H1 (cell line): Measurements from ENCODE around the gene FBXL16. TPM values are rescaled to one million over a fixed set of nuclear protein-coding genes. Genes with fewer than 3 reads are reported as not detected.

Experiments used
- CTCF ChIA-PET: fragments of 300-600 bp; sonication (Branson Sonifier 250); formaldehyde crosslinking; loops from one replicate; lab custom pipeline; 2021; ENCODE audit not compliant: partially characterized antibody; lab: Charles Lee
- POLR2A ChIA-PET: fragments of 300-600 bp; sonication (Branson Sonifier 250); formaldehyde crosslinking; loops from one replicate; lab custom pipeline; 2021; ENCODE audit warnings: inconsistent platforms; ENCODE audit not compliant: partially characterized antibody; lab: Charles Lee
- DNase-seq, 2 experiments: peaks; one replicate each; pipeline versions ENCODE4 v3.0.0 to v3.0.0-alpha.2; 2010 to 2022; ENCODE audit warnings: low spot score in 2 of 2, low read depth in 1 of 2, mixed read lengths in 1 of 2
- FAIRE-seq: peaks from 2 replicates; lab custom pipeline; 2011; peaks lifted over from hg19 to GRCh38; lab: Jason Lieb, UNC
- H2AFZ ChIP-seq: 2 replicates; pipeline ENCODE4 v1.8.1; 2012; ENCODE audit warnings: low read length, inconsistent platforms
- H2AK5ac ChIP-seq: 2 replicates; pipeline ENCODE4 v1.6.1; 2013; ENCODE audit warnings: low read depth, low read length
- H2BK120ac ChIP-seq: replicated peaks from 2 replicates; pipeline ENCODE3; 2013; ENCODE audit warnings: low read depth, low read length, inconsistent platforms
- H2BK12ac ChIP-seq: 2 replicates; pipeline ENCODE4 v1.6.1; 2013; ENCODE audit warnings: low read depth, low read length
- H2BK15ac ChIP-seq: 2 replicates; pipeline ENCODE4 v1.6.1; 2013; ENCODE audit warnings: low read length
- H2BK20ac ChIP-seq: 2 replicates; pipeline ENCODE4 v1.6.1; 2013; ENCODE audit warnings: low read length
- H2BK5ac ChIP-seq: 2 replicates; pipeline ENCODE4 v1.6.1; 2013; ENCODE audit warnings: low read depth, low read length
- H3K14ac ChIP-seq: 2 replicates; pipeline ENCODE4 v1.6.1; 2013; ENCODE audit warnings: inconsistent platforms; ENCODE audit not compliant: insufficient read length
- H3K18ac ChIP-seq: 2 replicates; pipeline ENCODE4 v1.6.1; 2013; ENCODE audit warnings: low read length; ENCODE audit errors: extremely low read depth
- H3K23ac ChIP-seq: 2 replicates; pipeline ENCODE4 v1.6.1; 2013; ENCODE audit warnings: inconsistent platforms; ENCODE audit not compliant: insufficient read length
- H3K23me2 ChIP-seq: 2 replicates; pipeline ENCODE4 v1.6.1; 2013; ENCODE audit warnings: low read depth, low read length
- H3K27ac ChIP-seq: 2 replicates; pipeline ENCODE4 v1.6.1; 2011; ENCODE audit warnings: low read depth, low read length, inconsistent platforms
- H3K27me3 ChIP-seq, 4 experiments: replicated peaks in 1 of 4; 1 replicate in 1 of 4; 2 replicates in 3 of 4; pipeline versions ENCODE4 v1.6.1 to v1.8.1; 2011 to 2013; ENCODE audit warnings: low read length in 3 of 4, mild to moderate bottlenecking in 3 of 4, inconsistent platforms in 2 of 4, mixed read lengths in 2 of 4, moderate library complexity in 1 of 4; ENCODE audit not compliant: control insufficient read depth in 3 of 4, insufficient read depth in 3 of 4; ENCODE audit errors: extremely low read depth in 1 of 4
- H3K36me3 ChIP-seq, 4 experiments: 2 replicates each; pipeline versions ENCODE4 v1.6.1 to v1.8.1; 2011 to 2013; ENCODE audit warnings: mild to moderate bottlenecking in 4 of 4, low read length in 3 of 4, moderate library complexity in 2 of 4, control low read depth in 1 of 4, inconsistent platforms in 1 of 4; ENCODE audit not compliant: insufficient read depth in 4 of 4, control insufficient read depth in 2 of 4
- H3K4ac ChIP-seq: replicated peaks from 2 replicates; pipeline ENCODE3; 2013; ENCODE audit warnings: low read length, low read depth, mixed read lengths, inconsistent platforms; ENCODE audit not compliant: insufficient read length
- H3K4me1 ChIP-seq, 4 experiments: replicated peaks in 1 of 4; 1 replicate in 1 of 4; 2 replicates in 3 of 4; pipeline versions ENCODE4 v1.6.1 to v1.8.1; 2011 to 2013; ENCODE audit warnings: low read length in 3 of 4, inconsistent platforms in 2 of 4, mixed read lengths in 1 of 4; ENCODE audit not compliant: insufficient read depth in 4 of 4, control insufficient read depth in 3 of 4
- H3K4me2 ChIP-seq, 2 experiments: 2 replicates each; pipeline versions ENCODE4 v1.6.1 to v1.8.1; 2011 to 2013; ENCODE audit warnings: low read depth in 2 of 2, low read length in 2 of 2, control low read depth in 1 of 2, inconsistent platforms in 1 of 2, mild to moderate bottlenecking in 1 of 2; ENCODE audit not compliant: insufficient read depth in 1 of 2
- H3K4me3 ChIP-seq, 4 experiments: fragments of 200-600, 300-600 bp in 1 of 4; sonication (generic), shearing (Covaris generic), sonication (Bioruptor Twin) in 1 of 4; 2 replicates each; pipeline versions ENCODE4 v1.5.1 to v1.8.1; 2011 to 2016; ENCODE audit warnings: low read length in 4 of 4, low read depth in 3 of 4, control low read depth in 2 of 4, inconsistent platforms in 2 of 4, mild to moderate bottlenecking in 2 of 4, mixed read lengths in 1 of 4, moderate library complexity in 1 of 4; ENCODE audit not compliant: insufficient read depth in 2 of 4; ENCODE audit errors: extremely low read depth in 1 of 4
- H3K56ac ChIP-seq: replicated peaks from 2 replicates; pipeline ENCODE3; 2013; ENCODE audit warnings: low read depth, mild to moderate bottlenecking, mixed read lengths, low read length, inconsistent platforms; ENCODE audit not compliant: insufficient read length
- H3K79me1 ChIP-seq: 2 replicates; pipeline ENCODE4 v1.6.1; 2013; ENCODE audit warnings: low read depth, low read length, control low read depth
- H3K79me2 ChIP-seq, 2 experiments: 2 replicates each; pipeline versions ENCODE4 v1.6.1 to v1.8.1; 2012 to 2013; ENCODE audit warnings: low read length in 2 of 2, mild to moderate bottlenecking in 2 of 2, inconsistent platforms in 1 of 2; ENCODE audit not compliant: insufficient read depth in 2 of 2, control insufficient read depth in 1 of 2
- H3K9ac ChIP-seq, 4 experiments: replicated peaks in 1 of 4; 1 replicate in 1 of 4; 2 replicates in 3 of 4; pipeline versions ENCODE4 v1.6.1 to v1.8.1; 2011 to 2013; ENCODE audit warnings: low read depth in 3 of 4, low read length in 3 of 4, control low read depth in 2 of 4, mild to moderate bottlenecking in 2 of 4, moderate library complexity in 2 of 4, inconsistent platforms in 1 of 4; ENCODE audit errors: extremely low read depth in 1 of 4
- H3K9me3 ChIP-seq, 2 experiments: 2 replicates each; pipeline versions ENCODE4 v1.6.1 to v1.8.1; 2012 to 2013; ENCODE audit warnings: mild to moderate bottlenecking in 2 of 2, moderate library complexity in 2 of 2, control low read depth in 1 of 2, inconsistent platforms in 1 of 2, low read depth in 1 of 2, low read length in 1 of 2, mixed read lengths in 1 of 2; ENCODE audit not compliant: insufficient read depth in 2 of 2
- H4K20me1 ChIP-seq, 2 experiments: replicated peaks in 1 of 2; 2 replicates each; pipeline versions ENCODE3 to v1.8.1; 2011 to 2013; ENCODE audit warnings: inconsistent platforms in 2 of 2, low read length in 2 of 2, mild to moderate bottlenecking in 1 of 2; ENCODE audit not compliant: insufficient read depth in 2 of 2, control insufficient read depth in 1 of 2
- H4K5ac ChIP-seq: 2 replicates; pipeline ENCODE4 v1.6.1; 2013; ENCODE audit warnings: low read length, low read depth, mixed read lengths, inconsistent platforms; ENCODE audit not compliant: insufficient read length
- H4K8ac ChIP-seq: 2 replicates; pipeline ENCODE4 v1.8.0; 2013; ENCODE audit warnings: mild to moderate bottlenecking, moderate library complexity, low read length, inconsistent platforms; ENCODE audit not compliant: insufficient read depth; ENCODE audit errors: extremely low read depth
- H4K91ac ChIP-seq: replicated peaks from 2 replicates; pipeline ENCODE3; 2013; ENCODE audit warnings: low read length, mixed read lengths, inconsistent platforms; ENCODE audit not compliant: insufficient read length
- ASH2L ChIP-seq: fragments of 200-600, 300-600 bp; sonication (generic); IDR thresholded peaks from one replicate; pipeline ENCODE4 v1.7.1; 2017; ENCODE audit warnings: low read length
- CBX8 ChIP-seq: fragments of 300-800, 300-1000 bp; sonication (generic); IDR thresholded peaks from 2 replicates; pipeline ENCODE4 v1.7.1; 2016; ENCODE audit warnings: low read depth, low read length, borderline replicate concordance
- CREB1 ChIP-seq: IDR thresholded peaks from 2 replicates; pipeline ENCODE4 v1.6.1; 2012; ENCODE audit warnings: inconsistent platforms
- FOSL1 ChIP-seq: IDR thresholded peaks from 2 replicates; pipeline ENCODE4 v1.6.1; 2011; ENCODE audit warnings: mild to moderate bottlenecking, low read depth, low read length, moderate library complexity; ENCODE audit not compliant: insufficient read depth
- JUND ChIP-seq: IDR thresholded peaks from 2 replicates; pipeline ENCODE4 v1.6.1; 2011; ENCODE audit warnings: mild to moderate bottlenecking, improper control_type of control experiment, low read length
- PHF8 ChIP-seq: fragments of 200-600 bp; sonication (generic); conservative IDR thresholded peaks from 2 replicates; pipeline ENCODE4 v1.7.1; 2012; ENCODE audit warnings: low read depth, mild to moderate bottlenecking, inconsistent platforms, low read length, moderate library complexity
- POU5F1 ChIP-seq: IDR thresholded peaks from 2 replicates; pipeline ENCODE4 v1.6.1; 2011; ENCODE audit warnings: low read depth, mild to moderate bottlenecking, low read length, moderate library complexity
- SIX5 ChIP-seq: IDR thresholded peaks from 2 replicates; pipeline ENCODE4 v1.6.1; 2011; ENCODE audit warnings: mild to moderate bottlenecking, low read depth, low read length
- SP1 ChIP-seq: IDR thresholded peaks from 2 replicates; pipeline ENCODE4 v1.6.1; 2011; ENCODE audit warnings: low read depth, low read length
- WGBS, 2 experiments: shearing (Covaris generic) in 1 of 2; methylation state at CpG; one replicate each; pipeline versions ENCODE4 v1.1.6 to v1.1.7; 2013 to 2015; ENCODE audit warnings: low lambda C conversion rate in 2 of 2, mixed read lengths in 2 of 2, inconsistent platforms in 1 of 2, low coverage in 1 of 2, missing lambda C conversion rate in 1 of 2; ENCODE audit not compliant: insufficient replicate concordance in 2 of 2, insufficient coverage in 1 of 2, insufficient read length in 1 of 2; ENCODE audit errors: extremely low coverage in 1 of 2, missing lambda C conversion rate in 1 of 2; 5-methylcytosine and 5-hydroxymethylcytosine counted together
- polyA plus RNA-seq, 7 experiments: library from polyadenylated mRNA; depleted of rRNA in 3 of 7; stranded (reverse) in 5 of 7; unstranded in 2 of 7; fragments of >200 nt in 5 of 7; fragments of 200-250 nt in 2 of 7; gene quantifications; 1 replicate in 5 of 7; 2 replicates in 1 of 7; 4 replicates in 1 of 7; pipeline versions ENCODE4 v1.2.1 to v1.2.3, GENCODE V29; 2011 to 2013; ENCODE audit warnings: missing spikeins in 2 of 7, mixed read lengths in 2 of 7
- total RNA-seq: library from RNA; stranded (reverse); fragmentation: NEBNext Ultra II Directional; extraction: Animal tissue kit (Norgen Biotek cat#: 25700); gene quantifications from 2 replicates; pipeline ENCODE4 v1.2.1, GENCODE V29; 2021
- TF ChIP-seq, protein P1 (sequence below), 3 experiments: IDR thresholded peaks; 1 replicate in 2 of 3; 2 replicates in 1 of 3; pipeline versions ENCODE4 v1.5.1 to v1.6.1; 2011; ENCODE audit warnings: low read length in 3 of 3, mild to moderate bottlenecking in 3 of 3, inconsistent platforms in 2 of 3, low read depth in 1 of 3, moderate library complexity in 1 of 3; ENCODE audit not compliant: insufficient read depth in 1 of 3; ENCODE audit errors: control extremely low read depth in 1 of 3

FBXL16 gene
- total and polyA plus RNA-seq, 2 of the 8 experiments (the other 6 are each of a cell fraction or from before 2014, with no cell fraction given): 12.5 to 12.8 TPM

DNA sequence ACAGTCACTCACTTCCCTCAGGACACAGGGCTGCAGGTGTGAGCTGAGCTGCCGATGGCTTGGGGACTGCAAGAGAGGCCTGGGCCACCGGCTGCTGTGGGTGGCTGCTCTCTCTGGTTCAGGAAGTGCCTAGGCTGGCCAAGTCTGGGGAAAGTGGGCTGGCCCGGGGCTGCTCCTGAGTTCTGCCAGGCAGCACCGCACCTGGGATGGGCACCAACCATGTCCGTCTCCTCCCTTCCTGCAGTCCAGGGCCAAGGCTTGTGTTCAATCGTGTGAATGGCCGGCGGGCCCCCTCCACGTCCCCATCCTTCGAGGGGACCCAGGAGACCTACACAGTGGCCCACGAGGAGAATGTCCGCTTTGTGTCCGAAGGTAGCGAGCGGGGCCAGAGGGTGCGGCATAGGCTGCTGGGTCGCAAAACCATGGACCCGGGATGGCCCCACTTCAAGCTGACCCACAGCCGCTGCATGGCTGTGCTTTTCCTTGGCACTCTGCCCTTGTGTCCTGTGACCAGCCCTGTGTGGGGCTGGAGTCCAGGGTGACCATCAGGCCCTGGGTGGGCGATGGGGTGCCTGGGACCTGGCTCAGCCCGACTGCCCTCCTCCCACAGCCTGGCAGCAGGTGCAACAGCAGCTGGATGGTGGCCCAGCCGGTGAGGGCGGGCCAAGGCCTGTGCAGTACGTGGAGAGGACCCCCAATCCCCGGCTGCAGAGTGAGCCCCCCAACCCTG lies 58.3 kb downstream of the FBXL16 start:
- ChIA-PET CTCF (interaction anchor here (0.7 to 7.9 kb wide), 20 partner anchors 9 to 248 kb away, joined by 3 to 104 read pairs (median 6); partner anchors contain the start of genes JMJD8, METTL26, NHLRC4 and RHBDL1), POLR2A (interaction anchor here (0.8 to 2.9 kb wide), 14 partner anchors 8 to 276 kb away, joined by 3 to 14 read pairs (median 4); partner anchors contain the start of genes METTL26, MRPL28, RHBDL1 and RHOT2)
- WGBS, 2 experiments: 93% methylated on average over 22 of the region's 25 CpGs; no CpG with 5 or more reads in 1 of the 2 experiments
- no peak overlapping the region for H2BK15ac ChIP-seq
- H3K9ac ChIP-seq: no peak overlapping the region
- H3K4me1 ChIP-seq: peaks cover 0 to 8% (median 8%) of the 10 kb centered on the region in 4 experiments; a peak in 6 of 7 replicates
- H2BK5ac ChIP-seq: no peak overlapping the region
- no peak overlapping the region for H4K91ac ChIP-seq
- H2AK5ac ChIP-seq: no peak overlapping the region
- H3K36me3 ChIP-seq: peaks cover 0 to 4% (median 0%) of the 10 kb centered on the region in 4 experiments; a peak in 1 of 8 replicates
- H2AFZ ChIP-seq: no peak overlapping the region
- no peaks in the 10 kb centered on the region for H3K9me3 ChIP-seq
- no peak overlapping the region for H3K4ac ChIP-seq
- H3K4me3 ChIP-seq: no peak overlapping the region
- H3K79me2 ChIP-seq: peaks cover 0 to 2% of the 10 kb centered on the region in 2 experiments; a peak in 1 of 4 replicates
- H3K18ac ChIP-seq: no peak overlapping the region
- H4K20me1 ChIP-seq: peaks cover 0 to 7% of the 10 kb centered on the region in 2 experiments
- no peak overlapping the region for H2BK20ac ChIP-seq
- H4K8ac ChIP-seq: no peak overlapping the region
- H3K14ac ChIP-seq: no peak overlapping the region
- no peak overlapping the region; a peak in 1 of 4 replicates for H3K4me2 ChIP-seq
- peaks cover 0 to 5% (median 1%) of the 10 kb centered on the region in 4 experiments; a peak in 2 of 7 replicates for H3K27me3 ChIP-seq
- H2BK12ac ChIP-seq: no peak overlapping the region
- peaks cover 11% of the 10 kb centered on the region for H3K23me2 ChIP-seq
- H3K27ac ChIP-seq: no peak overlapping the region
- H3K56ac ChIP-seq: no peak overlapping the region
- H3K79me1 ChIP-seq: no peaks in the 10 kb centered on the region; the same call in 1 of the 2 replicates
- H3K23ac ChIP-seq: no peak overlapping the region
- H2BK120ac ChIP-seq: no peak overlapping the region
- no peak for FAIRE-seq
- H4K5ac ChIP-seq: no peak overlapping the region
- DNase-seq: no peak
- TF ChIP-seq ASH2L: no peak
- TF ChIP-seq SIX5: no peak
- TF ChIP-seq SP1: no peak
- TF ChIP-seq, protein P1, sequence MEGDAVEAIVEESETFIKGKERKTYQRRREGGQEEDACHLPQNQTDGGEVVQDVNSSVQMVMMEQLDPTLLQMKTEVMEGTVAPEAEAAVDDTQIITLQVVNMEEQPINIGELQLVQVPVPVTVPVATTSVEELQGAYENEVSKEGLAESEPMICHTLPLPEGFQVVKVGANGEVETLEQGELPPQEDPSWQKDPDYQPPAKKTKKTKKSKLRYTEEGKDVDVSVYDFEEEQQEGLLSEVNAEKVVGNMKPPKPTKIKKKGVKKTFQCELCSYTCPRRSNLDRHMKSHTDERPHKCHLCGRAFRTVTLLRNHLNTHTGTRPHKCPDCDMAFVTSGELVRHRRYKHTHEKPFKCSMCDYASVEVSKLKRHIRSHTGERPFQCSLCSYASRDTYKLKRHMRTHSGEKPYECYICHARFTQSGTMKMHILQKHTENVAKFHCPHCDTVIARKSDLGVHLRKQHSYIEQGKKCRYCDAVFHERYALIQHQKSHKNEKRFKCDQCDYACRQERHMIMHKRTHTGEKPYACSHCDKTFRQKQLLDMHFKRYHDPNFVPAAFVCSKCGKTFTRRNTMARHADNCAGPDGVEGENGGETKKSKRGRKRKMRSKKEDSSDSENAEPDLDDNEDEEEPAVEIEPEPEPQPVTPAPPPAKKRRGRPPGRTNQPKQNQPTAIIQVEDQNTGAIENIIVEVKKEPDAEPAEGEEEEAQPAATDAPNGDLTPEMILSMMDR (IDR thresholded peaks at IDR 0.05; ENCODE audit: control extremely low read depth in 1 of 3, insufficient read depth in 1 of 3, low read depth in 1 of 3, low read length in 3 of 3): no peak
- TF ChIP-seq POU5F1: no peak
- TF ChIP-seq PHF8: no peak
- no peak for TF ChIP-seq CREB1
- no peak for TF ChIP-seq CBX8
- no peak for TF ChIP-seq JUND
- no peak for TF ChIP-seq FOSL1
